BJ (cell line): ENCODE results near the gene DMBT1. TPM values are rescaled to one million over a fixed set of nuclear protein-coding genes. Genes with fewer than 3 reads are reported as not detected.

Experiments used
- CTCF ChIA-PET: fragments of 350-600 bp; formaldehyde crosslinking; extraction: SDS; loops from one replicate; lab custom pipeline; 2021; ENCODE audit warnings: antibody characterized with exemption, inconsistent platforms; lab: Yijun Ruan, JAX
- POLR2A ChIA-PET: fragments of 300-600 bp; sonication (Branson Sonifier 250); formaldehyde crosslinking; extraction: SDS; loops from one replicate; lab custom pipeline; 2021; ENCODE audit warnings: antibody characterized with exemption; lab: Charles Lee
- DNase-seq: peaks from one replicate; pipeline ENCODE4 v3.0.0-alpha.2; 2011; ENCODE audit warnings: low read depth
- H3K27me3 ChIP-seq: 2 replicates; pipeline ENCODE4 v1.6.0; 2011; ENCODE audit warnings: low read length; ENCODE audit not compliant: control insufficient read depth, insufficient read depth
- H3K36me3 ChIP-seq: 2 replicates; pipeline ENCODE4 v1.5.1; 2011; ENCODE audit warnings: low read length; ENCODE audit not compliant: control insufficient read depth, insufficient read depth
- H3K4me3 ChIP-seq: 2 replicates; pipeline ENCODE4 v1.5.1; 2011; ENCODE audit warnings: low read depth, mild to moderate bottlenecking, control low read depth, low read length
- CTCF ChIP-seq: IDR thresholded peaks from 2 replicates; pipeline ENCODE4 v1.5.1; 2011; ENCODE audit warnings: low read depth, mild to moderate bottlenecking, control low read depth, inconsistent platforms, low read length, moderate library complexity; ENCODE audit not compliant: insufficient read depth
- polyA plus RNA-seq: library from polyadenylated mRNA; depleted of rRNA; stranded (reverse); fragments of >200 nt; gene quantifications from 2 replicates; pipeline ENCODE4 v1.2.3, GENCODE V29; 2011

Gene DMBT1
- polyA plus RNA-seq, 1 experiment = 0.01 TPM

- no peak for TF ChIP-seq CTCF
- CTCF ChIA-PET = interaction anchor here (2.1 kb wide), 1 partner anchor 9 kb away, joined by 5 read pairs; no protein-coding TSS in a partner anchor
Measured at GRCh38 chr10:122658356-122659049, 97.9 kb downstream of the DMBT1 start.

DNA sequence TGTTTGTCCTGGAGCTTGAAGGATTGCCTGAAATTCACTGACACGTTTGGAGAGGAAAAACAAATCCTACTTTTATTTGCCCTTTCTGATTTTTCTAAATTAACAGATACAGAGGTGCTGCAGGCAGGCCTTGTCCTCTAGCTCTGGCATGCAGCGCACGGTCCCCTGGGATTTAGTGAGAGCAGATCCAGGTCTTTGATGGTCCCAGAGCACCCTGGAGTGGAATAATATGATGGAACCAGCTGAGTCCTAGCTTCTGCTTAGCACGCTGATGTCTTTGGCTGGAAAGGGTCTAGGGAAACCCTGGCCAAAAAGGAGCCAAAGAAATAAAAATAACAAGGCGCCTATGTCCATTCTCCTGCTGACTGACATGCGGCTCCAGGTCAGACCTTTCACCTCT lies 98.6 kb downstream of the DMBT1 start:
- TF ChIP-seq CTCF = no peak
- no peak for DNase-seq
- H3K36me3 ChIP-seq = no peaks in the 10 kb centered on the region
- ChIA-PET POLR2A (no interaction called here), CTCF (interaction anchor here (0.7 kb wide), 1 partner anchor 968 kb away, joined by 3 read pairs; no protein-coding TSS in a partner anchor)
- H3K27me3 ChIP-seq = no peaks in the 10 kb centered on the region
- no peak overlapping the region for H3K4me3 ChIP-seq

More at GRCh38 chr10:122658356-122659049, 97.9 kb downstream of the DMBT1 start:
- no peak for DNase-seq
- POLR2A ChIA-PET = no interaction called here
- no peaks in the 10 kb centered on the region for H3K27me3 ChIP-seq
- H3K4me3 ChIP-seq = no peak overlapping the region
- H3K36me3 ChIP-seq = no peaks in the 10 kb centered on the region

GRCh38 chr10:122659651-122660050 lies 99.1 kb downstream of the DMBT1 start:
- no peak for DNase-seq
- ChIA-PET POLR2A (no interaction called here), CTCF (interaction anchor here (0.7 kb wide), 1 partner anchor 969 kb away, joined by 3 read pairs; no protein-coding TSS in a partner anchor)
- no peaks in the 10 kb centered on the region for H3K36me3 ChIP-seq
- no peak for TF ChIP-seq CTCF
- H3K4me3 ChIP-seq = no peak overlapping the region
- no peaks in the 10 kb centered on the region for H3K27me3 ChIP-seq

- Histone ChIP-seq H3K36me3 (no peaks in the 10 kb centered on the region), H3K4me3 (no peak overlapping the region), H3K27me3 (no peaks in the 10 kb centered on the region)
- TF ChIP-seq CTCF = no peak
- DNase-seq = no peak
- ChIA-PET POLR2A (no interaction called here), CTCF (no interaction called here)
Measured at GRCh38 chr10:122660696-122661095, 100.1 kb downstream of the DMBT1 start.

- Histone ChIP-seq H3K4me3 (no peak overlapping the region), H3K27me3 (no peaks in the 10 kb centered on the region), H3K36me3 (no peaks in the 10 kb centered on the region)
- no peak for DNase-seq
- ChIA-PET CTCF (no interaction called here), POLR2A (no interaction called here)
- TF ChIP-seq CTCF = no peak
Measured at GRCh38 chr10:122662231-122662630, 101.7 kb downstream of the DMBT1 start.
